Activated effector memory CD4-positive, alpha-beta T cell treated with anti-CD3 and anti-CD28 coated beads, Interleukin-2, amount 50 U/mL, for 16 hours (primary cell): Measurements from ENCODE around the gene SLC4A9.

Experiments used
- DNase-seq: peaks from one replicate; pipeline ENCODE4 v3.0.0-alpha.2; 2020

Gene SLC4A9

DNA sequence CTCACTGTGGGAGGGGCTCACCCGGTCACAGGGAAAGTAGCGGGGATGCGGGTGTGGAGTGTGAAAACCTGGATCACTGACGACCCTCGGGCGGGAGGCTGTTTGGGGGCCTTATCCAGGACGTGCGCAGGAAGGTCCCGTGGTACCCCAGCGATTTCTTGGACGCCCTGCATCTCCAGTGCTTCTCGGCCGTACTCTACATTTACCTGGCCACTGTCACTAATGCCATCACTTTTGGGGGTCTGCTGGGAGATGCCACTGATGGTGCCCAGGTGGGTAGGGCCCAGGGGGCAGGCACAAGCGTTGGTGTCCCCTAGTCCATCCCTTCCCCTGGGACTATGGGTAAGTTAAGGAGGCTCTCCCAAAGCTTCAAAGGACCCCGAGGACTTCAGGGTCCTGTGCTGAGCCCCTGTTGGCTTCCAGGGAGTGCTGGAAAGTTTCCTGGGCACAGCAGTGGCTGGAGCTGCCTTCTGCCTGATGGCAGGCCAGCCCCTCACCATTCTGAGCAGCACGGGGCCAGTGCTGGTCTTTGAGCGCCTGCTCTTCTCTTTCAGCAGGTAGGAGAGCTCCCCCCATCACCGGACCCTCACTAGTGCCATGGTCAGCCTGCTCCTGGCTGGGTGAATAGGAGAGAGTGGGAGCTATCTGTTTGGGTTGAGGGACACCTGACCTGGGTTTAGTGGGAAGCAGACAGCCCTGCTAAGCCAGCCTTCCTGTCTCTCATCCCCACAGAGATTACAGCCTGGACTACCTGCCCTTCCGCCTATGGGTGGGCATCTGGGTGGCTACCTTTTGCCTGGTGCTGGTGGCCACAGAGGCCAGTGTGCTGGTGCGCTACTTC, 3.9 kb downstream of the SLC4A9 start:
- DNase-seq: no peak

DNA sequence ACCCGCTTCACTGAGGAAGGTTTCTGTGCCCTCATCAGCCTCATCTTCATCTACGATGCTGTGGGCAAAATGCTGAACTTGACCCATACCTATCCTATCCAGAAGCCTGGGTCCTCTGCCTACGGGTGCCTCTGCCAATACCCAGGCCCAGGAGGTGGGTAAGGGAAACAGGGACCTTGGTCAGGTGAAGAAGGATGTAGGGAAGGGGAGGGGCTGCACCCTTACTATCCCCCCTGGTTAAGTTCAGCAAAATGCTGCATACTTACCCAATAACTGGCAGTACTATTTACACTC, 4.4 kb downstream of the SLC4A9 start:
- no peak for DNase-seq

DNA sequence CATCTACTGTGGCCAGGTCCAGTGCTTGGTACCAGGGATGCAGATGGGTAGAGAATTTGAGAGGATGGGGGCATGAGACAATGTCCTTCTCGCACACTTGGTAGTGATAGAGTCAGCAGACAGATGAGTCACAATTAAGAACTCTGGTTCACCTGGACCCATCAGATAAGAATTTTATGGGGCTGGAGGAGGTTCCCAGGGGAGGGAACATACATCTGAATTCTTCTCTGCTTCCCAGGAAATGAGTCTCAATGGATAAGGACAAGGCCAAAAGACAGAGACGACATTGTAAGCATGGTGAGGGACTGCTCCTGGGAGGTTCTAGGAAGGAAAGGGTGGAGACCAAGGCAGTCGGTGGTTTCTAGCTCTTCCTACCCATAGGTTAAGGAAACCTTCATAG, 5.3 kb downstream of the SLC4A9 start:
- no peak for DNase-seq

DNA sequence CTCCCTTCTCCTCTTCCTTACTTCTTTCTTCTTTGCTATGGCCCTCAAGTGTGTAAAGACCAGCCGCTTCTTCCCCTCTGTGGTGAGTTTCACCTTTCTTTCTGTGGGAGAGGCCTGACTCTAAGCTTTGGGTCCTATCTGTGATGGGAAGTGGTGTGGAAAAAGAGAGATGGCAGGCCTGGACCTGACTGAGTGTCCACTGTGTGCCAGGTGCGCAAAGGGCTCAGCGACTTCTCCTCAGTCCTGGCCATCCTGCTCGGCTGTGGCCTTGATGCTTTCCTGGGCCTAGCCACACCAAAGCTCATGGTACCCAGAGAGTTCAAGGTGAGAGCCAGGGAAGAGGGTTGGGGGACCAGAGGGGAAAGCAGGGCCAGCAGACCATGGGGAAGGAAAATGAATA, 5.9 kb downstream of the SLC4A9 start:
- DNase-seq: no peak

DNA sequence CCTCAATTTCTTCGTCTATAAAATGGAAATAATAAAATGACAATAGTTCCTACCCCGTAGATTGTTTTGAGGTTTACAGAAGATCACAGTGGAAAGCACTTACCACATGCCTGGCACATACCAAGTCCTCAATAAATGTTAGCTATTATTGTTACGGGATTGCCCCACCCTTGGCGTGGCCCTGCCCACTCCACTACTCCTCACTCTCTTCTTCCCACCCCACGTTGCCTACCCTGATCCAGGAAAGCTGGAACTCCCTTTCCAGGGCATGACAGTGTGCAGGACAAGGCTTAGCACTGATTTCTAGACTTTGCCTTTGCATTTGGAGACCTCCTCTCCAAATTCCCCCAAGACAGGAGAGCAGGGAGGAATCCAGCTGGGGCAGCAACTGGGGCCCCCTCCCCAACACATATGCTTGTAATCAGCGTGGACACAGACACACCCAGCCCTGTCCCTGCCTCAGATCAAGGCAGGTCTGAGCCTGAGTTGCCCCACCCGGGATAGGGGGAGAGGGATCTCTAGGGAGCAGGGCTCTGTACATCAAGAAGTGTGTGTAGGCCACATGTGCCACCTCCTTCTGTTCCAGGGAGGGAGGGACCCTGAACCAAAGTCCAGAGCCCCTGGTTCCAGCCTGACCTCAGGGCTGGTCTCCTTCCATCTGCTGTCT, 6.7 kb downstream of the SLC4A9 start:
- DNase-seq: no peak

DNA sequence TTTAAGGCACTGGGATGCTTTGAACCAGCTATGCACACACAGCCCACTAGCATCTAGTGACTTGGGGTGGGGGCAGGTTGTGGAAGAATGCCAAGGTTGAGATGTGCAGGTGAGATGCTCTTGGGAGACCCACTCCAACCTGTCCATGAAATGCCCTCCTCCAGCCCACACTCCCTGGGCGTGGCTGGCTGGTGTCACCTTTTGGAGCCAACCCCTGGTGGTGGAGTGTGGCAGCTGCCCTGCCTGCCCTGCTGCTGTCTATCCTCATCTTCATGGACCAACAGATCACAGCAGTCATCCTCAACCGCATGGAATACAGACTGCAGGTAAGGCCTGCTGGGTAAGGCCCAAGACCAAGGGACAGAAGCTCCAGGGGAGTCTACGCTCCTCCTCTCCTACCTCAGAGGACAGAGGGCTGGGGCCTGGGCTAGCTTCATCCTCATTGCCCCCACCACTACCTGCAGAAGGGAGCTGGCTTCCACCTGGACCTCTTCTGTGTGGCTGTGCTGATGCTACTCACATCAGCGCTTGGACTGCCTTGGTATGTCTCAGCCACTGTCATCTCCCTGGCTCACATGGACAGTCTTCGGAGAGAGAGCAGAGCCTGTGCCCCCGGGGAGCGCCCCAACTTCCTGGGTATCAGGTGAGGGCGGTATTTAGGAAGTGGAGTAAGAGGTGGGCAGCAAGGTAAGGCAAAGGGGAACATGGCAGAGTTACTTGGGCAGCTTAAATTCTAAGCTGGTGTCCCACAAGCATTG, 7.4 kb downstream of the SLC4A9 start:
- no peak for DNase-seq

DNA sequence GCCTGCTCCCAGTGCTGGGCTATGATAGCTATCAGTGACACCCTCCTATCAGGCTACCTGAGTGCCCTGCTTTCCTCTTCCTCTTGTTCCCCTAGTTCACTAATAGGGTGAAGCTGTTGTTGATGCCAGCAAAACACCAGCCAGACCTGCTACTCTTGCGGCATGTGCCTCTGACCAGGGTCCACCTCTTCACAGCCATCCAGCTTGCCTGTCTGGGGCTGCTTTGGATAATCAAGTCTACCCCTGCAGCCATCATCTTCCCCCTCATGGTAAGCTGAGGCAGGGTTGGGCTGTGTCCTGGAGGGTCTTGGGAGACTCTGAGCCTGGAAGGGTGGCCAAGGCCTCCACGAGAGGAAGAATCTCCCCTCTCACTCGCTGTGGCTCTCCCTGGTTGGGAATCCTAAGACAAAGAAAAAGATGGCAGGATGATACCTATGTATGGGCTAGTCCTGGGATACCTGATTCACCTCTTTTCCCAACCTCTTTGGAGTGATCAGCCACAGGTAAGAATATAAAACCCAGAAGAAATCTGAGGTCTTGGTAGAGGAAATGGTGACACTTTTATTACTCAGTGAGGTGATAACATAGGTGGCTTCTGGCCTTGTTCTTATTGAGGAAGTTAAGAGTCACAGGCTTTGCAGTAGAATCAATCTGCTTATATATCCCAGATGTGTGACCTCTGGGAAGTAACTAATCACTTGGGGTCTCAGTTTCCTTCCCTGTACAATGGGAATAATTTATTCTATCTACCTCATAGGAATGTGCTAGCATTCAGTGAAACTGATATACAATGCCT, 11.6 kb downstream of the SLC4A9 start:
- DNase-seq: no peak

DNA sequence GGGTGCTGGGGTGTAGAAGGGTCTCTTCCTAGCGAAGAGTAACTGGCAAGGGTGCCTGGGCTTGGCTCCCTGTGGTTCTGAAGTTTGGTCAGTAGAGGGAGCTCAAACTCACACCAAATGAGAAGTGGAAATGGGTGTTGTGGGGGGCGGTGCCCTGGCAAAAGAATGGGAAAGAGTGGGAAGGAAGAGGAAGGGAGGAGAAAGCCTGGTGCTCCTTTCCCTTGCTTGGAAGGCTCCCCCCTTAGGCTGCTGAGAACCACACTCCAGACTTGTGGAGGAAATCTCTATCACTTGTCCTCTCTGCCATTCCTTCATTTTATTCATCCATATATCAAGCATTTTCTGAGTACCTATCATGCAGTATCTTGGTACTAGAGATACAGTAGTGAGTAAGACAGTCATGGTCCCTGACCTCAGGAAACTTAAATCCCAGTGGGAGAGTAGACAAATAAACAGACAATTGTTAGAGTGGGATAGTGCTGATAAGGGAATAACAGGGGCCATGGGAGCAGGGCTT, 13.0 kb downstream of the SLC4A9 start:
- DNase-seq: peak; percentile 73

DNA sequence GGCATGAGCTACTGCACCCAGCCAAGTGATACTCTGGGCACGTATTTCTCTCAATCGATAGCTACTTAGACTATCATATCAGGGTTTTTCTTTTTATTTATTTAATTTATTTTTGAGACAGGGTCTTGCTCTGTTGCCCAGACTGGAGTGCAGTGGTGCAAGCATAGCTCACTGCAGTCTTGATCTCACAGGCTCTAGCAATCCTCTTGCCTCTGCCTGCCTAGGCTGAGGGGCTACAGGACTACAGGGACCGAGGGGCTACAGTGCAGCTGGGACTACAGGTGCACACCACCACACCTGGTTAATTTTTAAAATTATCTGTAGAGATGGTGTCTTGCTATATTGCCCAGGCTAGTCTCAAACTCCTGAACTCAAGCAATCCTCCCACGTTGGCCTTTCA, 21.4 kb downstream of the SLC4A9 start:
- DNase-seq: no peak

DNA sequence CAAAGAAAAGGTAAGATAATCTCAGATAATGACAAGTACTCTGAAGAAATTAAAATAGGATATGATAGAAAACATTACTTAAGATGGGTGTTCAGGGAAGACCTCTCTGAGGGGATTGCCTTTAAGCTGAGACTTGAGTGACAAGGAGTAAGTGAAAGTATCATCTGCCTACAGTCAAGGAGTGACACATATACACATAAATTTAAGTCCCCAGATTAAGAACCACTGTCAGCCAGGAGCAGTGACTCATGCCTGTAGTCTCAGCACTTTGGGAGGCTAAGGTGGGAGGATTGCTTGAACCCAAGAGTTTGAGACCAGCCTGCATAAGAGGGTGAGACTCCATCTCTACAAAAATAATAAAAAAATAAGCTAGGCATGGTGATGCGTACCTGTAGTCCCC, 22.0 kb downstream of the SLC4A9 start:
- DNase-seq: no peak

DNA sequence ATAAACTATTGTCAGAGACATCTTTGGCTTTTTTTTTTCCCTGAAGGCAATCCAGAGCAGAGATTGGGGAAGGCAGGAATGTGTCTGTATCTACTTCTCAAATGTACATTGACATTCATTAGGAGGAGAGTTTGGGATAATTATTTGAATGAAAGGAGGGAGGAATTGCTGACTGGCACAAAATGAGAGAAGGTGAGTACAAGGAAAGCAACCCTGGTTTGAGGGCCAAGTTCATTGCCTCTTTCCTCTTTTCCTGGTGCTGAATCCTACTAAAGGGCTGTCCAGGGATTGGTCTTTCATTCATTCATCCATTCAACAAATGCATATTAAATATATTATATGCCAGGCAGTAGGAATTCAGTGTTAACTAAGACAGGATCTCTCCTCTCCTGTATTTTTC, 22.9 kb downstream of the SLC4A9 start:
- DNase-seq: no peak

DNA sequence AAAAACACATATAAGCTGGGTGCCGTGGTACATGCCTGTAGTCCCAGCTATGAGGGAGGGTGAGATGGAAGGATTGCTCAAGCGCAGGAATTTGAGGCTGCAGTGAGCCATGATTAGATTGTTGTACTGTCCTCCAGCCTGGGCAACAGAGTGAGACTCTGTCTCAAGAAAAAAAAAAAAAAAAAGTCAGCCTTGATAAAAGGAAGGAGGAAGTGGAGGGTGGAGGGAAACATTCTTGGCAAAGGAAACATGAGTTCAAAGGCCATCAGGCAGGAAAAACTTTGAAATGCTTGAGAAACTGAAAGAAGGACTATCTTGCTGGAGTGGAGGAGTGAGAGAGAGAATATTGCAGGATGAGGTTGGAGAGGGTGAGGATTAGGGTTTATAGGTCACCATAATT, 23.3 kb downstream of the SLC4A9 start:
- no peak for DNase-seq

DNA sequence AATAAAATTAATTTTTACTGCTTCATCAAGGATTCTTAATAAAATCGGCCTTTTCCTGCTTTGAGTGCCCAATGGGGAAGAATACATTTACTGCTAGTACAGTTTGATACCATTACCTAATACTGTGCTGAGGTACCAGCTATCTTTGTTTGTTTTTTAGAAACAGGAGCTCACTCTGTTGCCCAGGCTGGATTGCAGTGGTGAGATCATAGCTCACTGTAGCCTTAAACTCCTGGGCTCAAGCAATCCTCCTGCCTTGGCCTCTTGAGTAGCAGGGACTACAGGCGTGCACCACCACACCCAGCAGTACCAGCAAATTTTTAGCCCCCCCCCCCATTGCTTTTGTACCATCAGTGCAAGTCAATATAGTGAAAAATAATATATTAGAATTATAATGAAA, 28.1 kb downstream of the SLC4A9 start:
- DNase-seq: no peak

DNA sequence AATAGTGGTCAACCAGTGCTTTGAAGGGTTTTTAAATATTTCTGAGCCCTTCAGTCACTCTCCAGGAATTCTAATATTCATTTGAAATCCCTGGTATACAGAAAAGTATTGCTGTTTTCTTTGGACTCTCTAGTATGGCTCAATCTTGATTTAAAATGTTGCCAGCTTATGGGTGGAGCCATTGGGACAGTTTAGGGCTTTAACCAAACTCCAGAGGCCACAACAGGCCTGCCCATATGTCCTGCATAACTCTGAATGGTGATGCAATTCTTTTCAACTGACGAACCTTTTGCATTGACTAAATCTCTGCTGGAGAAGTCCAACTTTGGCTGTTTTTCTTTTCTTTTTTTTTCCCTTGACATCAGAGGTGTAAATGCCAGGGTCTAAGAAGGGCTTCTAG, 31.3 kb downstream of the SLC4A9 start:
- no peak for DNase-seq

DNA sequence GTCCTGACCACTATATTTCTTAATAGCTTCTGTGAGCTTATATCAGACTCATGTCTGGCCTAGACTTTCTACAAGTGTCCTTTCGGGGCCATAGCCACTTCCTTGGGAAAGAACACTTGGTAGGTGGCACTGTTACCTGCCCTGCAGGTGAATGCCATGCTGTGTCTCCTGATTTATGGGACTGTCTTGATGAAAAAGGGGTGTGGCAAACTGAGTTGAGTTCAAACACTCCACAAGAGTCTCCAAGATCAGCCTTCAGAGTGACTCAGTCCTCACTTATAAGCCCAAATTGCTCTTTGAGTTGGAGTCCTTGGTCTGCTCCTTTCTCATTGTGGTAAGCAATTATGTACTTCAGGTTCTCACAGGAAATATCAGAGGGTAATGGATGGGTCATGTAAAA, 31.7 kb downstream of the SLC4A9 start:
- no peak for DNase-seq

DNA sequence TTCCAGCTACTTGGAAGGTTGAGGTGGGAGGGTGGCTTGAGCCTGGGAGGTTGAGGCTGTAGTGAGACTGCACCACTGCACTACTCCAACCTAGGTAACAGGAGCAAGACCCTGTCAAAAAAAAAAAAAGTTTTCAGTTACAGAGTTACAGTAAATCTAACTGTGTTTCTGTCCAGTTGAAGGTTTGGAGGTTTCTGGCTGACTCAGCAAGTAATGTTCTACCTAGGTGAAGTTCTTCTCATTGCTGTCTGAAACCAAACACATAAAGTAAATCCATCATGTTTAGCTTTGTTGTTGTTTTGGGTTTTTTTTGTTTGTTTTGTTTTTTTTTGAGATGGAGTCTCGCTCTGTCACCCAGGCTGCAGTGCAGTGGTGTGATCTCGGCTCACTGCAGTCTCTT, 33.7 kb downstream of the SLC4A9 start:
- no peak for DNase-seq

DNA sequence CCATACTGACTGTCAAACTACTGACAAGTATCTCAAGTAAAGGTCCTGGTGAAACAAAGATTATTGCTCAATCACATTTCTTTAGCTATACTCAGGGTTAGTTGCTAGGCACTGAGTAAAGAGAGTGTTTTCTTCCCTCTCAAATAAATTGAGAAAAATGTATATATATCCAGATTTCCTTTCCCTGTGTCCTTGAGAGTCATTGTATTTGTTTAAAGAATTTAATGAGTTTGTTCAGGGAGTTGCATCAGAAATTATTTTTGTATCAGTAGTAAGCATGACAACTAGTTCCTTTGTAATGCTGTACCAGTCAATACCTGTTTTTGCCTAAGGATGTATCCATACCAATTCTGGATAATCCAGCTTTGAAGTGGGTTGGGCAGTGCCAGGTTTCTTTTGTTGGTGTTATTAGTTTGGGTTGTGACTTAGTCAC, 38.4 kb downstream of the SLC4A9 start:
- DNase-seq: no peak

DNA sequence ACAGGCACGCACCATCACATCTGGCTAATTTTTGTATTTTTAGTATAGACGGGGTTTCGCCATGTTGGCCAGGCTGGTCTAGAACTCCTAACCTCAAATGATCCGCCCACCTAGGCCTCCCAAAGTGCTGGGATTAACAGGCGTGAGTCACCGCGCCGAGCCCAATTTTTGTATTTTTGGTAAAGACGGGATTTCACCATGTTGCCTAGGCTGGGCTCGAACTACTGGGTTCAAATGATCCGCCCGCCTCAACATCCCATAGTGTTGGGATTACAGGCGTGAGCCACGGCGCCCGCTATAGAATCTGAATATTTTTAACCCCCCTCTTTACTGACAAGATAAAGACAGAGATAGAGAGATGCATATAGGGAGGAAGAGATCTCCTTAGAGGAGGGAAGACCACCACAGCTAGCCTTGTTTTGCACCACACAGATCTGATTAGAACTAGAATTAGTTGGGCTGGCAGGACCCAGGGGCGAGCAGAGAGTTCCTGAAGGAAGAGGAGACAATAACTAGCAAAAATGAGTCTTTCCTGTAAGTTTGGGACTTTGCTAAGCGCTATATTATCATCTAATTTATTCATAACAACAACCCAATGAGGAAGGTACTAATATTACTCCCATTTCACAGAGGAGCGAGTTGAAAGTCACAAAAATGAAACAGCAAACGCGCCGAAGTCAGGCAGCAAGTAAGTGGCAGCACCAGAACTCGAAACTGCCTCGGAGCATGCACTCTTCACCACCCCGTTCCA, 40.2 kb downstream of the SLC4A9 start:
- DNase-seq: no peak

DNA sequence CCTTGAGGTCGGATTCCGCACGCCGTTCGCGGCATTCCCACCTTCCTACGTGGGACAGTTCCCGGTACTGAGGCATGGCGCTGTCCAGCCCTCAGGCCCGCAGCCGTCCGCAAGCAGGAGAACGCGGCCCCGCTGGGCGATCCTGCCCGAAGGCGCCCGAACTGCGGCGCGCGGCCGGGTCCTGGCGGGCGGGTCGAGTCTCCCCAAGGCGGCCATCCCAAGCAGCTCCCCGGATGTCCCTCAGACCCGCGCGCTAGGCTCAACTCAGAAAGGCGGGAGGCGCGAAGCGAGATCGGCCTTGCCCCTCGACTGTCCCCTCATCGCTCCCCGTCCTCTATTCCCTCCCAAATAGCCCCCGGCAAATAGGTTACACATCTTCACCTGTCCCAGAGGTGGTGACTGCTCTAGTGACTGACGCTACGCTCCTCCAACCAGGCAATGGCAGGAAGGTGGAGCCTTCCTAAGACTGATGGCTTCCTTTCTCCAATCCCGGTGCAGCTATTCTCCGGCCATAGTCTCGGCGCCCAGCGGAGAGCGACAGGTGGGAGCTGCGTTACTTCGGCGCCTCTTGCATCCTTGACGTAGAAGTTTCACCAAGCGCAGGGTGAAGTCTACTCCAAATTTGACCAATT, 40.9 kb downstream of the SLC4A9 start:
- peak; percentile 94 for DNase-seq

DNA sequence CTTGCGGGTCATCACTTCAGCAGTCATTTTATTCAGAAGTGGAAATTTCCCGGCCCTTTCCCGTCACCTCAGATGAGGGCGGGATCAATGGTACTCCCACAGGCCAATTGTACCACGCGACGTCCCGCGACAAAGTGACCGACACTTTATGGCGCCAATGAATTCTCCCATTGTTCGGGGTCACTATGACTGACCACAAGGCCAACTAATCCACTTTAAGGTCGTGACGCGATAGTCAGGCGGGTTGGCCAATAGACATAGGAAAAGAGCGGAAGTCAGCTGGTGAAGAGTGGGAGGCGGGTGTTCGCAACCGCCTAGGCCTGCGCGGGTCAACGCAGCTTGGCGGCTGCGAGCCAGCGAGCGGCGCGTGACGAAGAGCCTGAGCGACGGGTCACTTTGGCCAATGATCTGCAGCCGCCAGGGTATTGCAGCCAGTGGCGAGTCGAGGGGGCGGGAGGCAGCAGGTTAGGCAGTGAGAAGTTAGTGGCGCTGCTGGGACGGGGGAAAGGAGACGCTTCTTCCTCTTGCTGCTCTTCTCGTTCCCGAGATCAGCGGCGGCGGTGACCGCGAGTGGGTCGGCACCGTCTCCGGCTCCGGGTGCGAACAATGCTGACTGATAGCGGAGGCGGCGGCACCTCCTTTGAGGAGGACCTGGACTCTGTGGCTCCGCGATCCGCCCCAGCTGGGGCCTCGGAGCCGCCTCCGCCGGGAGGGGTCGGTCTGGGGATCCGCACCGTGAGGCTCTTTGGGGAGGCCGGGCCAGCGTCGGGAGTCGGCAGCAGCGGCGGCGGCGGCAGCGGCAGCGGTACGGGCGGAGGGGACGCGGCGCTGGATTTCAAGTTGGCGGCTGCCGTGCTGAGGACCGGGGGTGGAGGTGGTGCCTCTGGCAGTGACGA, 41.6 kb downstream of the SLC4A9 start, which contains the start of gene ANKHD1:
Gene ANKHD1, plus strand, starts transcription at position 472 of the 896 bp plus-strand sequence. Its CDS starts 135 bp downstream, at position 607.
- peak; percentile 98 for DNase-seq
